K562 (cell line): Measurements from ENCODE around the gene NELFE. TPM values are rescaled to one million over a fixed set of nuclear protein-coding genes. Genes with fewer than 3 reads are reported as not detected.

ENCODE experiments used
- ATAC-seq: fragments of 200-7000 bp; cut with Tn5 transposase; 3 replicates; pipeline ENCODE4 v1.9.1; 2020; ENCODE audit warnings: moderate library complexity
- BruUV-seq: library from RNA; stranded (reverse); fragments of 400-500 nt; replicated peaks from 2 replicates; lab custom pipeline; 2021; lab: Mats Ljungman, UMichigan
- CTCF ChIA-PET: fragments of 300-600 bp; formaldehyde crosslinking; extraction: SDS; loops from one replicate; lab custom pipeline; 2021; ENCODE audit warnings: low intra/inter-chr PET ratio; lab: Yijun Ruan, JAX
- POLR2A ChIA-PET: fragments of 300-600, 350-650 bp; sonication (Branson Sonifier 250); formaldehyde crosslinking; extraction: SDS; loops from one replicate; lab custom pipeline; 2021; ENCODE audit warnings: antibody characterized with exemption, inconsistent platforms; lab: Yijun Ruan, JAX
- DNase-seq, 4 experiments: peaks; one replicate each; pipeline versions ENCODE4 v3.0.0 to v3.0.0-alpha.2; 2011 to 2018; ENCODE audit warnings: low spot score in 3 of 4, mixed read lengths in 3 of 4; ENCODE audit errors: extremely low read depth in 1 of 4
- FAIRE-seq: peaks from 2 replicates; lab custom pipeline; 2011; peaks lifted over from hg19 to GRCh38; lab: Jason Lieb, UNC
- H2AFZ ChIP-seq: 2 replicates; pipeline ENCODE4 v1.6.0; 2011; ENCODE audit warnings: low read depth, low read length, control low read depth, inconsistent platforms
- H3K27ac ChIP-seq: fragments of 200-600 bp; 3 replicates; pipeline ENCODE4 v1.8.0; 2011; ENCODE audit warnings: low read depth, mild to moderate bottlenecking, control low read depth, inconsistent platforms, low read length, moderate library complexity, mixed read lengths; ENCODE audit errors: extremely low read depth
- H3K27me3 ChIP-seq, 2 experiments: fragments of 300-600 bp in 1 of 2; 2 replicates in 1 of 2; 3 replicates in 1 of 2; pipeline versions ENCODE4 v1.6.0 to v1.8.0; 2011; ENCODE audit warnings: inconsistent platforms in 2 of 2, low read length in 2 of 2, mild to moderate bottlenecking in 1 of 2, mixed read lengths in 1 of 2, moderate library complexity in 1 of 2; ENCODE audit not compliant: control insufficient read depth in 2 of 2, insufficient read depth in 2 of 2
- H3K36me3 ChIP-seq: fragments of 300-600 bp; 3 replicates; pipeline ENCODE4 v1.8.0; 2011; ENCODE audit warnings: mild to moderate bottlenecking, low read length, inconsistent platforms; ENCODE audit not compliant: control insufficient read depth, insufficient read depth
- H3K4me1 ChIP-seq, 2 experiments: fragments of 200-600 bp in 1 of 2; replicated peaks in 1 of 2; 2 replicates in 1 of 2; 3 replicates in 1 of 2; pipeline versions ENCODE4 v1.5.1 to v1.8.0; 2011; ENCODE audit warnings: inconsistent platforms in 2 of 2, low read length in 2 of 2, mild to moderate bottlenecking in 1 of 2, mixed read lengths in 1 of 2, moderate library complexity in 1 of 2; ENCODE audit not compliant: control insufficient read depth in 2 of 2, insufficient read depth in 2 of 2
- H3K4me2 ChIP-seq: 2 replicates; pipeline ENCODE4 v1.6.1; 2011; ENCODE audit warnings: low read length, control low read depth, inconsistent platforms, mixed read lengths; ENCODE audit not compliant: insufficient read depth
- H3K4me3 ChIP-seq: fragments of 200-600 bp; sonication (generic), shearing (Covaris generic); 2 replicates; pipeline ENCODE4 v1.5.1; 2016; ENCODE audit warnings: control low read depth, inconsistent platforms
- H3K79me2 ChIP-seq: fragments of 200-600 bp; 3 replicates; pipeline ENCODE4 v1.8.0; 2011; ENCODE audit warnings: low read length, inconsistent platforms; ENCODE audit not compliant: control insufficient read depth, insufficient read depth
- H3K9ac ChIP-seq, 2 experiments: 2 replicates each; pipeline versions ENCODE4 v1.6.0 to v1.6.1; 2011; ENCODE audit warnings: low read depth in 2 of 2, low read length in 2 of 2, control low read depth in 1 of 2, inconsistent platforms in 1 of 2, mild to moderate bottlenecking in 1 of 2, mixed read lengths in 1 of 2; ENCODE audit not compliant: insufficient read depth in 1 of 2
- H3K9me1 ChIP-seq: one replicate; pipeline ENCODE4 v1.6.0; 2011; ENCODE audit warnings: inconsistent platforms, mild to moderate bottlenecking, low read length, moderate library complexity; ENCODE audit not compliant: control insufficient read depth, insufficient read depth
- H3K9me3 ChIP-seq: replicated peaks from 2 replicates; pipeline ENCODE4 v1.5.1; 2011; ENCODE audit warnings: low read depth, low read length, inconsistent platforms; ENCODE audit not compliant: control insufficient read depth, insufficient read depth
- H4K20me1 ChIP-seq: replicated peaks from 2 replicates; pipeline ENCODE4 v1.6.1; 2011; ENCODE audit warnings: low read length, inconsistent platforms, mixed read lengths; ENCODE audit not compliant: control insufficient read depth, insufficient read depth
- DACH1 ChIP-seq: fragments of 450-650 bp; IDR thresholded peaks from 2 replicates; pipeline ENCODE4 v1.6.1; 2018; ENCODE audit not compliant: partially characterized antibody
- NR2C2 ChIP-seq, 2 experiments: fragments of 200-800 bp in 1 of 2; sonication (Bioruptor generic) in 1 of 2; sonication (generic) in 1 of 2; formaldehyde crosslinking in 1 of 2; IDR thresholded peaks; 2 replicates each; pipeline versions ENCODE4 v1.6.1 to v1.8.0; 2016 to 2022; ENCODE audit warnings: mild to moderate bottlenecking in 1 of 2, missing compliant biosample characterization in 1 of 2, missing genetic modification characterization in 1 of 2, missing genetic modification reagents in 1 of 2
- RFX1 ChIP-seq: fragments of 450-650 bp; IDR thresholded peaks from 2 replicates; pipeline ENCODE4 v1.6.1; 2016; ENCODE audit warnings: mild to moderate bottlenecking, moderate library complexity
- WGBS: fragments of 100-300 bp; shearing (Covaris generic); methylation state at CpG from one replicate; pipeline ENCODE4 v1.1.6; 2016; ENCODE audit warnings: low coverage, mixed read lengths; ENCODE audit not compliant: insufficient coverage; ENCODE audit errors: missing lambda C conversion rate; 5-methylcytosine and 5-hydroxymethylcytosine counted together
- in situ Hi-C: fragments of 300-500 bp; cut with MboI; formaldehyde crosslinking; loops from 4 replicates; pipeline ENCODE4 v1.15.0; 2018; ENCODE audit warnings: inconsistent platforms, mixed read lengths
- intact Hi-C: fragments of 100-400 bp; cut with micrococcal nuclease; formaldehyde crosslinking; loops from 2 replicates; pipeline ENCODE4 v1.14.2; 2022
- polyA plus RNA-seq, 8 experiments: library from polyadenylated mRNA; depleted of rRNA in 4 of 8; stranded (reverse) in 5 of 8; unstranded in 3 of 8; fragments of >200 nt; fragmentation: Nextera tagmentation in 2 of 8; fragmentation: Illumina TruSeq in 1 of 8; extraction: Ambion mirVana in 2 of 8; extraction: Trizol in 1 of 8; gene quantifications; 2 replicates each; pipeline versions ENCODE4 v1.2.1 to v1.2.3, GENCODE V29; 2011 to 2014; ENCODE audit warnings: inconsistent platforms in 1 of 8, missing spikeins in 1 of 8
- total RNA-seq, 7 experiments: library from RNA; depleted of rRNA in 6 of 7; stranded (reverse); fragments of >200 nt in 6 of 7; fragmentation: Illumina TruSeq in 2 of 7; extraction: Trizol in 2 of 7; gene quantifications; 2 replicates each; pipeline versions ENCODE4 v1.2.1 to v1.2.3, GENCODE V29; 2011 to 2021; ENCODE audit warnings: low replicate concordance in 1 of 7
- TF ChIP-seq, protein P1 (sequence below): sonication (generic); formaldehyde crosslinking; IDR thresholded peaks from 2 replicates; pipeline ENCODE4 v1.8.1; 2023; ENCODE audit warnings: missing genetic modification reagents, mild to moderate bottlenecking, borderline replicate concordance

Gene NELFE
- total and polyA plus RNA-seq, 9 of the 15 experiments (the other 6 are each of a cell fraction or from before 2014, with no cell fraction given) = 15.2 to 157 (median 91.5) TPM

DNA sequence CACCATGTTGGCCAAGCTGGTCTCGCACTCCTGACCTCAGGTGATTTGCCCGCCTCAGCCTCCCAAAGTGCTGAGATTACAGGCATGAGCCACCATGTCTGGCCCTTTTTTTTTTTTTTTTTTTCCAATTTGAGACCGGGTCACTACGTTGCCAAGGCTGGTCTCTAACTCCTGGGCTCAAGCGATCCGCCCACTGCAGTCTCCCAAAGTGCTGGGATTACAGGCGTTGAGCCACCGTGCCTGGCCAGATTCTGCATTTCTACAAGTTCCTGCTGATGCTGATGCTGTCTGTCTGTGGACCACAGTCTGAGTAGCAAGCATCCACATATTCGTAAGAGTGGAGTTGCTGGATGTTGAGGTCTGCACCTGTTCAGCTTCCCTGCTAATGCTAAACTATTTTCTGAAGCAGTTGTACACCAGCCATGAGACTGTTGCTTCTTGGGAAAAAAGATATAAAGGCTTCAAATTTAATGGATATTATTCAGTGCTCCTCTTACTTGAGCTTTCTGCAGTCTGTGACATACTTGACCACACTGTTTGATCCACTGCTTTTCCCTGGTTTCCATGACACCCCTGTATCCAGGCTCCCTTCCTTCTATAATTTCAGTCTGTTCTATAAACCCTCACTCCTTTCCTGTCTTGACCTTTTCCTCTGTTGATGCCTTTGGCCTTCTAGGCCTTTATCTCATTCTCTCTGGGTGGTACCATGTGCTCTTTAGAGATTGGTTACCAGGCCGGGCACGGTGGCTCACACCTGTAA is 46.8 kb downstream of the NELFE start:
- POLR2A ChIA-PET = interaction anchor here (0.5 to 1.6 kb wide), 3 partner anchors 10 to 1217 kb away, joined by 4 to 6 read pairs (median 4); no protein-coding TSS in a partner anchor
- TF ChIP-seq DACH1 (no peak), NR2C2 (CRISPR knock-in tag; IDR thresholded peaks at IDR 0.05) (0 out of 2 replicates have a peak, but pooled peaks have one; percentile 23), NR2C2 (tag; IDR thresholded peaks at IDR 0.05) (no peak), RFX1 (peak; percentile 54)
- TF ChIP-seq, protein P1, sequence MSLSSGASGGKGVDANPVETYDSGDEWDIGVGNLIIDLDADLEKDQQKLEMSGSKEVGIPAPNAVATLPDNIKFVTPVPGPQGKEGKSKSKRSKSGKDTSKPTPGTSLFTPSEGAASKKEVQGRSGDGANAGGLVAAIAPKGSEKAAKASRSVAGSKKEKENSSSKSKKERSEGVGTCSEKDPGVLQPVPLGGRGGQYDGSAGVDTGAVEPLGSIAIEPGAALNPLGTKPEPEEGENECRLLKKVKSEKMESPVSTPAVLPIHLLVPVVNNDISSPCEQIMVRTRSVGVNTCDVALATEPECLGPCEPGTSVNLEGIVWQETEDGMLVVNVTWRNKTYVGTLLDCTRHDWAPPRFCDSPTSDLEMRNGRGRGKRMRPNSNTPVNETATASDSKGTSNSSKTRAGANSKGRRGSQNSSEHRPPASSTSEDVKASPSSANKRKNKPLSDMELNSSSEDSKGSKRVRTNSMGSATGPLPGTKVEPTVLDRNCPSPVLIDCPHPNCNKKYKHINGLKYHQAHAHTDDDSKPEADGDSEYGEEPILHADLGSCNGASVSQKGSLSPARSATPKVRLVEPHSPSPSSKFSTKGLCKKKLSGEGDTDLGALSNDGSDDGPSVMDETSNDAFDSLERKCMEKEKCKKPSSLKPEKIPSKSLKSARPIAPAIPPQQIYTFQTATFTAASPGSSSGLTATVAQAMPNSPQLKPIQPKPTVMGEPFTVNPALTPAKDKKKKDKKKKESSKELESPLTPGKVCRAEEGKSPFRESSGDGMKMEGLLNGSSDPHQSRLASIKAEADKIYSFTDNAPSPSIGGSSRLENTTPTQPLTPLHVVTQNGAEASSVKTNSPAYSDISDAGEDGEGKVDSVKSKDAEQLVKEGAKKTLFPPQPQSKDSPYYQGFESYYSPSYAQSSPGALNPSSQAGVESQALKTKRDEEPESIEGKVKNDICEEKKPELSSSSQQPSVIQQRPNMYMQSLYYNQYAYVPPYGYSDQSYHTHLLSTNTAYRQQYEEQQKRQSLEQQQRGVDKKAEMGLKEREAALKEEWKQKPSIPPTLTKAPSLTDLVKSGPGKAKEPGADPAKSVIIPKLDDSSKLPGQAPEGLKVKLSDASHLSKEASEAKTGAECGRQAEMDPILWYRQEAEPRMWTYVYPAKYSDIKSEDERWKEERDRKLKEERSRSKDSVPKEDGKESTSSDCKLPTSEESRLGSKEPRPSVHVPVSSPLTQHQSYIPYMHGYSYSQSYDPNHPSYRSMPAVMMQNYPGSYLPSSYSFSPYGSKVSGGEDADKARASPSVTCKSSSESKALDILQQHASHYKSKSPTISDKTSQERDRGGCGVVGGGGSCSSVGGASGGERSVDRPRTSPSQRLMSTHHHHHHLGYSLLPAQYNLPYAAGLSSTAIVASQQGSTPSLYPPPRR (CRISPR knock-in tag) = peak; percentile 63; the same call in 1 of the 2 replicates
- intact Hi-C loops = no loop called here
- peak overlapping the region in 1 of 2 experiments; percentile 37; a peak in 1 of 4 replicates for H3K9ac ChIP-seq
- no peak for DNase-seq
- no peaks in the 10 kb centered on the region for H3K9me3 ChIP-seq
- in situ Hi-C loops = no loop called here
- no peaks in the 10 kb centered on the region for H3K9me1 ChIP-seq
- peaks cover 11 to 20% of the 10 kb centered on the region in 2 experiments for H3K4me1 ChIP-seq
- no peaks in the 10 kb centered on the region for H4K20me1 ChIP-seq
- H3K27ac ChIP-seq = no peak overlapping the region
- 58% methylated on average over 11 of the region's 11 CpGs for WGBS
- no peak for FAIRE-seq
- no peaks in the 10 kb centered on the region for H3K27me3 ChIP-seq
- no peak for ATAC-seq
- BruUV-seq = no TSS peak
- no peaks in the 10 kb centered on the region for H3K36me3 ChIP-seq
- H2AFZ ChIP-seq = peak overlapping the region; percentile 37; the same call in 1 of the 2 replicates
- no peak overlapping the region for H3K4me2 ChIP-seq
- no peaks in the 10 kb centered on the region for H3K79me2 ChIP-seq
- CTCF ChIA-PET = interaction anchor here (0.7 kb wide), 1 partner anchor 31 kb away, joined by 4 read pairs; no protein-coding TSS in a partner anchor
- no peak overlapping the region for H3K4me3 ChIP-seq
